ENCODE data around the gene COL27A1.

Gene COL27A1

GRCh38 chr9:114174557-114174875 is 19.2 kb downstream of the COL27A1 start:
- H3K36me3 ChIP-seq, result peaks cover 13 to 50% (median 31%) of the 10 kb centered on the region in 11 experiments; a peak in 21 of 22 replicates
- peaks cover 0 to 96% (median 58%) of the 10 kb centered on the region in 11 experiments; a peak in 18 of 22 replicates for H4K20me1 ChIP-seq
- no peak for TF ChIP-seq Cebpa-rat (IDR thresholded peaks at IDR 0.05)
- no peaks in the 10 kb centered on the region for H3K9me3 ChIP-seq (replicated peaks in 1 of 11)
- H3K4me2 ChIP-seq, result peak overlapping the region in 5 of 11 experiments; percentile 91 to 98 (median 93); a peak in 6 of 22 replicates
- peak overlapping the region in 1 of 11 experiments; percentile 15; a peak in 1 of 22 replicates for H3K27ac ChIP-seq
- peak overlapping the region in 1 of 11 experiments; percentile 3; a peak in 1 of 22 replicates for H3K9ac ChIP-seq
- no peaks in the 10 kb centered on the region for H3K27me3 ChIP-seq
- H3K4me3 ChIP-seq, result no peak overlapping the region
- H3K4me1 ChIP-seq, result peaks cover 56 to 86% (median 81%) of the 10 kb centered on the region in 10 experiments

DNA sequence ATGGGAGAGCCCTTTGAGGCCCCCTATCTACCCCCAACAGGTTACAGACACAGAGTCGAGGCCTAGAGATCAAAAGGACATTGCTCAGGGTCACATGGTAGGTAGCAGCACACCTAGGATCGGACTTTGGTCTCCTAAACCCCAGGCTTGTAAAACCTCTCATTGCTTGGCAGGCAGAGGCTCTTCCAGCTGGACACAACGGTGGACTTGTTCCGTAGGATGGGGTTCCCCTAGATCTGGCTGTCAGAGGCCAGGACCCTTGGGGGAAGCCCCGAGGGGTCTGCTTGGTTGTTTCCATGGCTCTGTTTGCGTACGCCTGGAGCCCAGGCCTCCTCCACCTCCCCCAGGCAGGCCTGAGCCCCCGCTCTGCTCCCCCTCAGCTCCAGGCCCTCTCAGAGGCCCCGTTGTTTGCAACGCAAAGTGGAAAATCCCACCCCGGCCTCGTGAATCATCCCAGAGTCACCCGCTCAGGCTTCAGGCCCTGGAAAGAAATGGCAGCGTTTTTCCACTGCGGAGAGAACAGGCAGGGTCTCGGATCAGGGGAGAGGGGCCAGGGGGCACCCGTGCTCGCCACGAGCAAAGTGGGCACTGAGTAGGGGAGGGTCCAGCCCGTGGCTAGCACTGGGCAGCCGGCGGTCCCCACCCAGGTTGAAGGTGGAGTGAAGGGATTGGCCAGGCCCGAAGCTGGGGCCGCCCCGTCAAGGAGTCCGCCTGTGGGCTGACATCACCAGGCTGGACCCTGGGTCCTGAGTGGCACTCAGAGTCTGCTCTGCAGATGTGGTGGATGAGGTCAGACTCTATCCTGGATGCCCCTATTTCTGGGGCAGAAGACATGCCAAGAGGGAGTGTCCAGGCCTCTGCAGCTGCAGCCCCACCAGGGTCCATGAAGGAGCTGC is 19.8 kb downstream of the COL27A1 start:
- no peak for TF ChIP-seq Cebpa-rat (IDR thresholded peaks at IDR 0.05)
- Histone ChIP-seq H4K20me1 (peaks cover 0 to 94% (median 52%) of the 10 kb centered on the region in 11 experiments; a peak in 18 of 22 replicates), H3K9ac (peak overlapping the region in 6 of 11 experiments; percentile 8 to 68 (median 40); a peak in 6 of 22 replicates), H3K9me3 (replicated peaks in 1 of 11) (no peaks in the 10 kb centered on the region), H3K27me3 (no peaks in the 10 kb centered on the region), H3K36me3 (peaks cover 7 to 48% (median 25%) of the 10 kb centered on the region in 11 experiments; a peak in 21 of 22 replicates), H3K4me3 (no peak overlapping the region), H3K4me1 (peaks cover 56 to 91% (median 86%) of the 10 kb centered on the region in 10 experiments), H3K4me2 (peak overlapping the region; percentile 65 to 98 (median 91); a peak in 20 of 22 replicates), H3K27ac (peak overlapping the region in 4 of 11 experiments; percentile 8 to 81 (median 42); a peak in 5 of 22 replicates)

DNA sequence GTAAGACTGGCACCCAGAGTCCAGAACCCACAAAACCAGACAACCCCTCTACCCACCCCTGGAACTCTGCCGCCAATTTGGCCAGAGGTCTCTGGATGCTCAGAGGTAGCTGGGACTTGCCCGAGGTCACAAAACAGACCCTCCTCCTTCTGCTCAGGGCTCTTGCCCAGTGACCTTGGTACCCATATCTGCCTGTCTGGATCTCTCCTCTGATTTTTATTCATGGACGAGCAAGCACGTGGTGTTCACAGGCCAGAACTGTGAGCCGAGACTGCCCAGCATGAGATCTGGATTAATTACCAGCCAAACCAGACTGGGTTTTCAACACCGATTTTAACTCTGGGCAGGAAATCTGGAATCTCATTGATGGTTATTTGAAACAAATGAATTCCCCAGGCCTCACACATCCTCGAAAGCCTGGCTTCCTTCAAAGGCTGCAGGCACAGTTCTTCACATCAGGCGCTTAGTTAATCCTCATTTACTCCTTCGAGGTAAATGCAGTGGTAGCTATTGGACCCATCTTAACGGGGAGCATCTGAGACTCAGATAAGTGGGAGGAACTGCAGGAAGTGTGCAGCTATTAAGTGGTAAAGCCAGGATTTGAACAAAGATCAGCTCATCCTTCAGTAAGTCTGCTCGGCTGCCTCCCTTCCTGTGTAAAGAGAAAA is 21.4 kb downstream of the COL27A1 start:
- no peaks in the 10 kb centered on the region for H3K27me3 ChIP-seq
- no peaks in the 10 kb centered on the region for H3K9me3 ChIP-seq (replicated peaks in 1 of 11)
- TF ChIP-seq Cebpa-rat (IDR thresholded peaks at IDR 0.05), result no peak
- H3K27ac ChIP-seq, result peak overlapping the region in 6 of 11 experiments; percentile 51 to 81 (median 72); a peak in 12 of 22 replicates
- peaks cover 0 to 46% (median 15%) of the 10 kb centered on the region in 11 experiments; a peak in 16 of 22 replicates for H3K36me3 ChIP-seq
- peaks cover 0 to 94% (median 50%) of the 10 kb centered on the region in 11 experiments; a peak in 17 of 22 replicates for H4K20me1 ChIP-seq
- H3K4me1 ChIP-seq, result peaks cover 56 to 100% (median 96%) of the 10 kb centered on the region in 10 experiments
- H3K4me2 ChIP-seq, result peak overlapping the region; percentile 65 to 98 (median 91)
- no peak overlapping the region for H3K4me3 ChIP-seq
- peak overlapping the region in 7 of 11 experiments; percentile 2 to 68 (median 61); a peak in 11 of 22 replicates for H3K9ac ChIP-seq

DNA sequence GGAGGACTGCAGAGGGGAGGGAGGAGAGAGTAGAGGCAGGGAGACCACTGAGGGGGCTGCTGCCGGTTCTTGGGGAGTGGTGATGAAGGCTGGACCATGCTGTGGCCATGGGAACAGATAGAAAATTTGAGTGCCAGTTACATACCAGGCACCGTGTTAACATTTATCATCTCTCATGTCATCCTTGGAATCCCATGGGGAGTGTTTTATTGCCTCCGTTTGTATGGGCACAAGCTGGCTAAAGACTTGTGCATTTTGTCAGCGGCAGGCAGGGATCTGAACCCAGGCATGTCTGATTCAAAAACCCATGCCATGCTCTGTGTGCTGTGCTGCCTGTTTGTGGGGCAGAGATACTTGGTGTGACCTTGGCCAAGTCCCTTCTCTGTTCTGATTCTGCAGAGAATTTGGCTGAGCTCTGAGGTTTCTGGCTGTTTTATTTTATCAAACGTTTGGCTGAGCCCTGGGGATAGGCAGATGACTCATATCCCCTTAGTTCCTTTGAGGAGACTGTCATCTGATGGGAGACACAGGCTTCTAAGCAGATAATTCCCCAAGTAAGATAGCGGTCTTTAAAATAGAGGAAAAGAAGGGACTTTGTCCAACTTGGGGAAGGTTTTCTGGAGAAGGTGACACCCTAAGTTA is 22.2 kb downstream of the COL27A1 start:
- Histone ChIP-seq H3K4me1 (peaks cover 54 to 94% (median 89%) of the 10 kb centered on the region in 10 experiments), H3K4me3 (peak overlapping the region in 4 of 10 experiments; percentile 15 to 35 (median 30); a peak in 1 of 20 replicates), H3K27ac (peak overlapping the region in 7 of 11 experiments; percentile 45 to 81 (median 70); a peak in 14 of 22 replicates), H3K27me3 (no peaks in the 10 kb centered on the region), H3K36me3 (peaks cover 1 to 47% (median 20%) of the 10 kb centered on the region in 11 experiments; a peak in 17 of 22 replicates), H3K4me2 (peak overlapping the region; percentile 65 to 98 (median 91)), H3K9me3 (replicated peaks in 1 of 11) (no peaks in the 10 kb centered on the region), H3K9ac (peak overlapping the region in 8 of 11 experiments; percentile 2 to 68 (median 50); a peak in 15 of 22 replicates), H4K20me1 (peaks cover 0 to 93% (median 49%) of the 10 kb centered on the region in 11 experiments; a peak in 17 of 22 replicates)
- no peak for TF ChIP-seq Cebpa-rat (IDR thresholded peaks at IDR 0.05)

GRCh38 chr9:114178076-114178475 is 22.7 kb downstream of the COL27A1 start:
- peak overlapping the region in 7 of 10 experiments; percentile 7 to 39 (median 25); a peak in 10 of 20 replicates for H3K4me3 ChIP-seq
- H3K4me2 ChIP-seq, result peak overlapping the region; percentile 65 to 98 (median 91)

GRCh38 chr9:114178756-114179450 is 23.6 kb downstream of the COL27A1 start:
- TF ChIP-seq Cebpa-rat (IDR thresholded peaks at IDR 0.05), result peak in 5 of 11 experiments; percentile 20 to 73 (median 47); a peak in 4 of 22 replicates
- H3K27me3 ChIP-seq, result no peaks in the 10 kb centered on the region
- H3K36me3 ChIP-seq, result peaks cover 10 to 61% (median 33%) of the 10 kb centered on the region in 11 experiments; a peak in 19 of 22 replicates
- H3K9ac ChIP-seq, result peak overlapping the region in 9 of 11 experiments; percentile 12 to 68 (median 34); a peak in 14 of 22 replicates
- H3K4me2 ChIP-seq, result peak overlapping the region; percentile 65 to 98 (median 91)
- no peaks in the 10 kb centered on the region for H3K9me3 ChIP-seq (replicated peaks in 1 of 11)
- H3K27ac ChIP-seq, result peak overlapping the region in 9 of 11 experiments; percentile 6 to 81 (median 54); a peak in 18 of 22 replicates
- peaks cover 0 to 94% (median 52%) of the 10 kb centered on the region in 11 experiments; a peak in 17 of 22 replicates for H4K20me1 ChIP-seq
- peaks cover 45 to 80% (median 75%) of the 10 kb centered on the region in 10 experiments for H3K4me1 ChIP-seq
- peak overlapping the region in 8 of 10 experiments; percentile 7 to 39 (median 24); a peak in 11 of 20 replicates for H3K4me3 ChIP-seq

More at GRCh38 chr9:114178076-114178475, 22.7 kb downstream of the COL27A1 start:
- Histone ChIP-seq H3K27ac (peak overlapping the region in 8 of 11 experiments; percentile 45 to 81 (median 62); a peak in 16 of 22 replicates), H4K20me1 (peaks cover 0 to 94% (median 50%) of the 10 kb centered on the region in 11 experiments; a peak in 17 of 22 replicates), H3K9ac (peak overlapping the region in 8 of 11 experiments; percentile 13 to 68 (median 50); a peak in 14 of 22 replicates), H3K9me3 (replicated peaks in 1 of 11) (no peaks in the 10 kb centered on the region), H3K36me3 (peaks cover 4 to 53% (median 25%) of the 10 kb centered on the region in 11 experiments; a peak in 17 of 22 replicates), H3K27me3 (no peaks in the 10 kb centered on the region), H3K4me1 (peaks cover 49 to 88% (median 84%) of the 10 kb centered on the region in 10 experiments)
- no peak for TF ChIP-seq Cebpa-rat (IDR thresholded peaks at IDR 0.05)

DNA sequence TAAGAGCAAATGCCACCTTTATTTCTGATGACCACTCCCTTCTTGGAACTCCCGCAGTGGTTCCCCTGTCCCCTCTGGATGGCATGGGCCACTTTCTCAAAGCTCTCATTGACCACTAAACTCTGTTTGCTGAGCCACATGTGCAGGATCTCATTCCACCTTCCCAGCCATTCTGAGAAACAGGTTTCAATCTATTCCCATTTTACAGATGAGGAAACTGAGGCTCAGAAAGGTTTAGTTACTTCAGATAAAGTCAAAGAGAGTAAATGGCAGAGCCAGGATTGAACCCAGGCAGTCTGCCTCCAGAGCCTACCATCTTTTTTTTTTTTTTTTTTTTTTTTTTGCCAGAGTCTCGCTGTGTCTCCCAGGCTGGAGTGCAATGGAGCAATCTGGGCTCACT is 24.2 kb downstream of the COL27A1 start:
- H3K4me2 ChIP-seq, result peak overlapping the region; percentile 65 to 98 (median 91); a peak in 21 of 22 replicates
- 0 out of 20 replicates have a peak overlapping the region, but pooled peaks of 2 of the 10 experiments have one; percentile 6 to 39 for H3K4me3 ChIP-seq
- H3K9ac ChIP-seq, result peak overlapping the region in 4 of 11 experiments; percentile 61 to 68 (median 68); a peak in 9 of 22 replicates
- H3K4me1 ChIP-seq, result peaks cover 45 to 76% (median 70%) of the 10 kb centered on the region in 10 experiments
- peak overlapping the region in 7 of 11 experiments; percentile 45 to 81 (median 70); a peak in 13 of 22 replicates for H3K27ac ChIP-seq
- H3K36me3 ChIP-seq, result peaks cover 12 to 63% (median 40%) of the 10 kb centered on the region in 11 experiments; a peak in 20 of 22 replicates
- H3K9me3 ChIP-seq (replicated peaks in 1 of 11), result no peaks in the 10 kb centered on the region
- H3K27me3 ChIP-seq, result no peaks in the 10 kb centered on the region
- H4K20me1 ChIP-seq, result peaks cover 0 to 96% (median 52%) of the 10 kb centered on the region in 11 experiments; a peak in 17 of 22 replicates
- no peak for TF ChIP-seq Cebpa-rat (IDR thresholded peaks at IDR 0.05)

All from BLaER1 treated with 17β-estradiol and CSF1 and Interleukin-3, amounts not matched to agents 10 nM and 100 nM (cell line).